ENCODE data around the gene RGS6.

The RGS6 gene

DNA sequence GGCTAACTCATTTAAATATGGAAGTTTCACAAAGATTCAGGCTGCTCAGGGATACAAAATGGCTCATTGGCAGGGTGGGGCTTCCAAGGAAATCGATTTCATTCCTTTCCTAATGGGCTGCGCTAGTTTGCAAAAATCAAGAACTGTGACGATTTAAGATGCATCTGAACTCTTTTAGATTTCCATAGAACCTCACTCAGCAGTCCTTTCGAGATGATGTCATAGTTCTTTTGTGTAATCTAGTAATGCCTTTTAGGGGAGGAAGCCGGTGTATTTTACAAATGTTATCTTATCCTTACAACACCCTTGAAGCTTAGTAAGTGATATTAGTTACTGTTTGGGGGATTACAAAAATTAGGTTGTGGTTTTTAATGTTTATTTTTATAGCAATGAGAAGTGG is 239.8 kb downstream of the RGS6 start:
- no peak for DNase-seq

DNA sequence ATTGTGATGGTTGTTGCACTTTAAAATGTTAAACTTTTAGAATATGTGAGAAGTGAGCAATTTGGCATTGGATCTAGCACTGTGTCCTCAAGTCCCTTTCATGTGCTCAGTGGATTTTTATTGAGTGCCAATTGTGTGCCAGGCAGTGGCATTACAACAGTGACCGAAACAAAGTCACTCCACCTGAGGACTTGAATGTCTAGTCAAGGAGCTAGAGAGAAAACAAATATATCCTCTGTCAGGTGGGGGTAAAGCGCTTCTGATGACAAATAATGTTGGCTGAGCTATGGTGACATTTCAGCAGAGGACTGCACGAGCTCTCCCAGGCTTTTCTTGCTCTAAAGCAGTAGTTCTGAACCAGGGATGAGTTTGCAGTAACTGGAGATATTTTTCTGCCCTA is 240.4 kb downstream of the RGS6 start:
- no peak for DNase-seq

DNA sequence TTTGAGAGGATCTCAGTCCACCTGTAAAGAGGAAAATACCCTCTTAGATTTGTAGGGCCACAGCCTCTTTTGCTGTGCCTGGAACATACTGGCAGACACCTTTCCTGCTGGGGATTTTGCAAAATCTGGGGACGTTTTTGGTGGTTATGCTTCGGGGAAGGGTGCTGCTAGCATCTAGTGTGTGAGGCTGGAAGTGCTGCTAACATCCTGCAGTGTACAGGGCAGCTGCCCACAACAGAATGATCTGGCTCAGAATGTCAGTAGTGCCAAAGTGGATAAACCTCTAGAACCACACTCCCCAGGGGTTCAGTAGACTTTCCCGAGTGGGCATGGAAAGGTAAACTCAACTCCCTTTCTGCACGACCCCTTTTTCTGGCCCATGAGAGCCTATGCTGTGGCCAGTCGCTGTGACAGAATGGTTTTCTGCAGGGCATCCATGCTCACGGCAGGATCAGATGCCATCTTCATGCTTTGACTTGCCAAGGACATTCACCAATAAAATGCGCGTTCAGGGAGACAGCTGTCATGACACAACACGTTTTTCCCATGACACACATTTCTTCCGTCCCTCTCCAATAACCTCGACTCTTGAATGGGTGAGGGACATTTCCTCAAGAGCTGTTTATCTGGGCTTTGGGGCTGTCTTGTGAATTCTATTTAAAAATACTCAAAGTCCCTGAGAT is 240.9 kb downstream of the RGS6 start:
- no peak for DNase-seq

DNA sequence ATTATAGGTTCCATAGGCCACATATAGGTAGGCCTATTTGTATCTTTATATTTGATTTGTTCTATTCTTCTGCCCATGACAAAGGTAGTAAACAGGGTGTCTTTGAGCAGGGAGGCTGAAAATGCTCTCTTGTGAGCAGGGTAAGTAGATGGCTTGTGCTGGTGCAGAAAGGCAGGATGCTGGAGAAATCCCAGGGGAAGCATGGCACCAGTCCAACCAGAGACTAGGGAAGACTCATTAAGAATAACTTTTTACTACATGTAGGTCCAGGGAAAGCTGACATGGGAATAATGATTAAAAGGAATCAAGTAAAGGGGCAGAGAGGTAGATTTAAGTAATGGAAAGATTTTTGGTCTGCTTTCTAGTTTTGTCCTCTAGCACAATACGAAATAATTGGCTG is 245.0 kb downstream of the RGS6 start:
- DNase-seq, result no peak

DNA sequence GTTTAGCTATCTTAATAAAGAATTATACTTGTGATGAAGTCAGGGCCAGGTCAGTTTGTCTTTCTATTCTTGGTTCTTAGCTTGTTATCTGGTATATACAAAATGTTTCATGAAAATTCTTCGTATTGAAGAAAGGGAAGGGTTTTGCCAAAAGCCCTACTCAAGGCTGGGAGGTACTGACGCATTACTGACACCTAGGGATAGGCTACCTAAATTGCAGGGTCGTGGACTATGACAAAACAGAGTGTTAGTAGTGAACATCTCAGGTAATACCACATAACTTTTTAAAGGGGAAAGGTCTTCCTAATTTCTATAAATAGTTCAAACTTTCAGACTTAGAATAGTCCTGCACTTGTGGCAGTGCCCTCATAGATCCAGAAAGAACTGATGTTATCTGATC is 246.3 kb downstream of the RGS6 start:
- DNase-seq, result no peak

DNA sequence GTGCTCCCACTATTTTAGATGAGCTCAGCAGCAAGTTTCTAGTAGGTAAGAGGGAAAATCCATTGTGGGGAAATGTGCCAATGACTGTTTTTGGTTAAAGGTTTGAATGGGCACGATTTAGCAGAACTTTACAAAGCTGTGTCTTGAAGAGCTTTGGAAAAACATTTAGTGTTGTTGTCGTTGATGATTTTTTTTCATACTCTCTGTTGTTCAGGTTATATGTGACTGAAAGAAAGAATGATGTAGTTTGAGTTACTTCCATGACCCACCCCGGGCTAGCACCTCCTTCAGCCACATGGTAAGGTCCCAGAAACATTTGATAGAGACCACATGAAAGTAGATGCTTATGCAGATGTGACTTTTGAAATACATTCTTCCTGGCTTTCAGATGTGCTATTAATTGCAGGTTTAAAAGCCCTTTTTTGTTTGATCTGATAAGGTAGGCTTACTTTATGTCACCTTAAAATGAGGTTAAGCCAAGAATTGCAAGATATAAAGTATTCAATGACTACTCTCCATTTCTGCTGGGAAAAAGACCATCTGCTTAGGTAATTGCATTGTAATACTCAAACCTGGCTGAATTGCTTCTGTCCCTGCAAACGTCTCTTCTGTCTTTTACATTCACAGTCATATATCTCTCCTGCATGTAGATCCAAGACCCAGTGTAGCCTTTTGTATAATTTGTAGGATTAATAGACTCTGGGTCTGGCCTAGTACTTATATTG is 250.6 kb downstream of the RGS6 start:
- no peak for DNase-seq

DNA sequence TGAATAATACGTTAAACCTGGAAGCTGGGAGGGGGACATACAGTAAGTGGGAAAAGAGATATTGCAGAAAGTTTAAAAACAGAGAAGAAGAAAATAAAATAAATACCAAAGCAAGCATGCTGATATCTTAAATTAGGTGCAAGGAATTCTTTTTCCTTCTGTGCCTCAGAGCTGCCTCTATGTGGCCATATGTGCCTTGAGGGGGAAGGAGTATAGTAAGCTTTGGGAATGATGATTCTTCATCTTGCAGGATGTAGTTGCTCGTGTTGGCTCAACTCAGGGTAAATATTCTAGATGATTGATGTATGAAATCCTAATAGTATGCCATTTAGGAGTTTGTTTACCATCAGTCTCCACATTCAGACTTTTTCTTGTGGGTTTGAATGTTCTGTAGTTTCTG is 251.4 kb downstream of the RGS6 start:
- no peak for DNase-seq

DNA sequence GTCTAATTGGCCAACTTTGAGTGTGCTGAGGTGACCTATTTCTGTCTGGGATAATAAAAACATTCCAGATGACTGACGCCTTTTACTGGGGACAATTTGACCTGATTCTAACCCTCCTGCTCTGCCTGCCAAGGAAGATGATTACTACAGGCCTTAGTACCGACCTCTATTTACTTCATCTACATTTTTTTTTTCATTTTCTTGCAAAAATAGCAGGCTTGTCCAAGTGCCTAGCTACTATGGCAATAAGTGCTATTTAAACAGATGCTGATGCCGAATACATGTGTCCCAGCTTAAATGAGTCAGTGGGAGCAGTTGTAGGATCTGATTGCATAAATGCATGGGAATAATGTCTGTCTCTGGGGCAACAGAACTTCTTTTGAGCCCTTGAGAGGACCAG is 254.3 kb downstream of the RGS6 start:
- DNase-seq, result no peak

DNA sequence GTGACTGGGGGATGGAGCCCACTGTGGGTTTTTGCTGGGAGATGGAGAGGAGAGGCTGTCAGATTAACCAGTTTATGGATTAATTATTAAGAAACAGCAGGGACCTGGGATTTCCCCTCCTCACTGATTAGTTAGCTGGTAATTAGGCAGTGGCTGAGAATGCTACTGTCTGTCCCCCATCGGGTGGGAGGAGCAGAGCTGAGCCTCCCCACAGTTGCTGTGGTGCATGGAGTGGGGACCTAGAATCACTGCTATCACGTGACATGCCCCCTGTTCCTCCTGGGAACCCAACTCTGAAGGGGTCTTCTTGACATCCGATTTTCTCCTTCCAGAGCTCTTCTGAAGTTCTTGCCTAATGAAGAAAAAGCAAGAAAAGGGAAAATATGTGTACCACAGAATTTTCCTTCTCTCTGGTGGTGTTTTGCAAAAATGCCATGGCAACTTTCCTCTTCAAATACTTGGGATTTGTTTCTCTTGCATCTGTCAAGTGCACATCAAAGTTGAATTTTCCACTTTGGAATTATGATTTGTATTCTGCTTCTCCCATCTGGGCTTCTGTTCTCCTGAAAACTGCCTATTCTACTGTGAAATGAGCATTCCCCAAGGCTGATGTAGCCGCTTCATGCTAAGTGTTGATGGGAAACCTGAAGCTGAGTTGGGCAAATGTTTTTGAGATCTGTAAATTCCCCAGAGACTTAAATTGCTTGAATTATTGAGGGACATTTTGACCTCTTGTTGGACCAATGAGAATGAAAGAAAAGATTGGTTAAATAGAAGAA is 264.2 kb downstream of the RGS6 start:
- no peak for DNase-seq

DNA sequence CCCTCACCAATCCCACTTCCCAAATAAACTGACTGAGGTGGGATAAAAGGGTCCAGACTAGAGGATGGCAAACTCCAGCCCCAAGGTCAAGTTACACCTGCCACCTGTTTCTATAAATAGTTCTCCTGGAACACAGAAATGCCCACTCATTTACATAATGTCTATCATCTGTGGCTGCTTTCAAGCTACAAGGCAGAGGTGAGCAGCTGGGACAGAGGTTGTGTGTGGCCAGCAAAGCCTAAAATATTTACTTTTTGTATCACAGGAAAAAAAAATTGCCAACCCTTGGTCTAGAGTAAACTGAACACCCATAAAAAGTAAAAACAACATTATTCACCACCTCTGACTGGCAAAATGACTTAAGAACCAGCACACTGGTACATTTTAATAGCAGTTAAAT is 269.4 kb downstream of the RGS6 start:
- no peak for DNase-seq

DNA sequence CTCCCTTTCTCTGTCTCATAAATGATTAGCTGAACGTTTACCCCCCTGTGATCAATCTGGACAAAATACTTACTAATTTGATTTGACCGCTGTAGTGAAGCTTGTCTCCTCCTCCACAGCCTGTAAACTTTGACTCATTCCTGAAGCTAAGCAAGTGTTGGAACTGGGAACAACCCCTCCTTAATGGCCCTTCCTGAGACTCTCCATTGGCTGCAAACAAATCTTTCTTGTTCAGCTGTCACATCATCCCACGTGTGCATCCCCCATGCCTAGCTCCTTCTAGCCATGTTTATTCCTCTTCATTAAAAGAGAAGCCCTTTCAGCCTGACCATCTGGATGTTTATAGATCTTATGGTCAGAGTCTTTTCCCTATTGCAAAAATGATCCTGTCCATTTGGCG is 281.2 kb downstream of the RGS6 start:
- no peak for DNase-seq

DNA sequence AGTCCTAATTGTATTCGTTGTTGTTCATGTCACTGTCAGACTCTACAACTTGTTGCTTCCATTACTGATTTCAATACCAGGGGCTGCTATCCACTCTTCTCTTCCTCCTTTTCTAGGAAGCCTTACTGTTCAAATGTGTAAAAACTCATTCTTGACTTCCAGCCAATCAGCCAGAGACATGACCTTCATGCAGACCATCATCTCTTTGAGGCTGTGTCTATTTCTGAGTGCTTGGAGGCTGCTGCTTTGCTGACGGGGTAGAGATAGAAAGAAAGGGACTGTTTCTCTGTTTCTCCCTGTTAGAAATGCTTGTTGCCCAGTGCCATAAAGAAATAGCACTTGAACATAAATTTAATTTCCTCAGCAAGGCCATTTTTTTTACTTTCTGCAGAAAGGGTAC is 282.9 kb downstream of the RGS6 start:
- no peak for DNase-seq

DNA sequence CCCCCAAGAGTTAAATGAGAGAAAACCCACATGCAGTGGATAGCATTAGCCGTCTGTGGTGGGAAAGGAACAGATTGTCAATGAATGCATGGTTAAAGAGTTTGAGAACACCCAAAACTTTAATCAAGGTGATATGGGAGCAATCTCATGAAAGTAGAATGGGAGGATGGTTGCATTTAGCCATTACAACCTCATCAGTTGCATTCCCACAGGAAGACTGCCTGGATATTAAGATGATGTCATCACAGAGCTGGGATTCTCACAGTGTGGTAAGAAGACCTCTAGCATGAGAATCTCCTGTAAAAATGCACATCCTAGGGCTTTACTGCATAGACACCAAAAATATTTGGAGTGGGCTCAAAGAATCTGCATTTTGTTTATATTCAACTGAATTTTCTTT is 284.9 kb downstream of the RGS6 start:
- no peak for DNase-seq

DNA sequence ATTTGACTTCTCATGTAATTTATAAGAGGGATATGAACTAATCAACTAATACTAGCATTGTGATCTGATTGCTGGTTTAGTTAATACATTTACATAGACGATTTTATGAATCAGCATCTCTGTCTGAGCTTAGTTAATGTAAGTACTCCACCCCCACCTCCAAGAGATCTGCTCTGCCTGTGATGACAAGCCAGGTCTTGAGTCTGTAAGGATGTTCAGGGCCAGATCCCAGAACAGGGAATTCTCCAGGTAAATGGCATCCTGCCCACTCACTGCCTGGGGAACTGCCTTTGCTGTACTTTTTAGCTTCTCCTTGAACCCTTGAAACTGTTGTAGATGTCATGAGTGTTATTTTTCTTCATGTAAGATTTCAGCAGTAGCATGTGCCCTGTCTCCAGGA is 289.8 kb downstream of the RGS6 start:
- no peak for DNase-seq

DNA sequence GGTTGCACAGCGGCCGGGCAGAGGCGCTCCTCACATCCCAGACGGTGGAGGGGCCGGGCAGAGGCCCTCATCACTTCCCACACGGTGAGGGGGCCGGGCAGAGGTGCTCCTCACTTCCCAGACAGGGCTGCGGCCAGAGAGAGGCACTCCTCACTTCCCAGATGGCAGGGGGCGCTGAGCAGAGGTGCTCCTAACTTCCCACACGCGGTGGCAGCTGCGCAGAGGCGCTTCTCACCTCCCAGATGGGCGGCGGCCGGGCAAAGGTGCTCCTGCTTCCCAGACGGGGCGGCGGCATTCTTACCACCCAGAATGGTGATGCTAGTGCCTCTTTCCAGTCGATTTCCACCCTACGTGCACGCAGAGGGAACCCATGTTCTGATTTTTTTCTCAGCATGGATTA is 304.4 kb downstream of the RGS6 start:
- DNase-seq, result no peak

DNA sequence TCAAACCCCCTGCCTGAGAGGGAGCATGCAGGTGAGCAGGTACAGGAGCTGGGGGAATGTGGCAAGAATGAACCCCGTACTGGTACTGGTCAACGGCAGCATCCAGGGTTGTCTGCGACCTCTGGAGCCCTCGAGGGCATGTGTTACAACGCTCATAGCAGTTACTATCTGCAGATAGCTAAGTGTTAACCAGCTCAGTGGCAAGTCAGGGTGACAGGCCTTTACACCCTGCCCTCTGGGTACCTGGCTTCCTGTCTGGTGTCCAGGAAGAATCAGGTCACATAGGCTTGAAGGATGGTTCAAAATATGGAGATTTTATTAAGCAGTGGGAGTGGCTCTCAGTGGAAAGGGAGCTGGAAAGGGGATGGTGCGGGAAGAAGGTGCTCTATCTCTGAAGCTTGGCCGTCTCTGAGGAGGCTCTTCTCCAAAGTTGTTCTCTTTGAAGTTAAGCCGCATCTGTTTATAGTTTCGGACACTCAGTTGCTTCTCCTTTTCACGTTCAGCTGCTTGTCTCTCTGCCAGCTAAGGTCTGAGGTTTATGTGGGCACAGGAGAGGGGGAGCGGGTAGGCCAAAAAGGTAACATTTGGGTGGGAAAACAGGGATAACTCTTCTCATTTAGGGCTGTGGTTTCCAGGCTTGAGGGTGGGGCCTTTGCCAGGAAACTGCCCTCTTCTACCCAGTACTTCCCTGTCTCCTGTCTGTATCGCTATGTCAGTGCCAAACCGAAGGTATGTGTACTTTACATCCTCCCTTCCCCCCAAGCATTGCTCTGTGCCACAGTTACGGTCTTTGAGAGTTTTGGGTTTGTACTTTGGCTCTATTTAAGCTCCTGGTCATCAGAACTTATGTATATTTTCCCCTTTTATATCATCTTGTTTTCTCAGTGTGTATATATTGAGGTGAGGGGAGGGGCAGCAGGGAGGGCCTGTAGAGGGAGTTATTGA is 305.8 kb downstream of the RGS6 start:
- DNase-seq, result no peak

DNA sequence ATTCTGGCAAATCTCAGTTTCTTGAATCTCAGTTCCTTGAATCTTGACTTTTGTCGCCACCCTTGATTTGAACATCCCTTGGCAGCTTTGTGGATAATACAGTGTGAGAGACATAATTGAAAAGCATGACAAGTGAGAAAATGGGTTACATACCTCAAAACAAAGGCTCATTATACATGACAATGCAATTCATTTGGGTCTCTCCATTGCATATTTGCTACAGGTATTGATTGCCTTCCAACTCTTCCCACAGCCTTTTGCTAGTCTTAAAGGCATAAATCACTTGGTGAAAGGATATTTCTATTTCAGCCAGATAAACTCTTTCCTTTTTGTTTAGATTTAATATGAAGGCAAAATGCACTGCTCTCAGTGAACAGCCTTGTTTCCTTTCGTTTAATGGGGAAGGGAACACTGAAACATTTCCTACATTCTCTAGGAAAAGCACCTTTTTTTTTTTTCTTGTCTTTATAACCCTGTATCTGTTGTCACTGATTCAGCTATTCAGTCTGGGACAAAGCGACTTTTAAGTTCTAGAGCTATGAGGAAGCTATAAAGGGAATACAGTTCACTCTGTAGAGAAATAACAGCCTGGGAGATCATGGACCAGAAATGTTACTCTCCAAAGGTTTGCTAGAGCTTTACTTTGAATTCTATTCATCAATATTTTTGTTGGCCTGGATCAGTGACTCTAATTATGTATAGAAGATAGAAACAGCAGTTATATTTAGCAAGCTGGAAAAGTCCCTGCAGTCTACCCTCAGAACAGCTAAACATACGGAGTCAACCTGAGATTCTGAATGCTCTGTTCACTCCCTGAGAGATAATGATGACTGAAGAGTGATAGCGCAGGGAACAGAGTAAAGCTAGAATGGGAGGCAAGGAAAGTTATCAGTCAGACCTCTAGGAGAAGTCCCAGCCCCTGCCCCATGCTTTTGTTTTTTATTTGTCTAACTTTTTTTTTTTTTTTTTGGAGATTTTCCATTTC is 311.4 kb downstream of the RGS6 start:
- DNase-seq, result no peak

DNA sequence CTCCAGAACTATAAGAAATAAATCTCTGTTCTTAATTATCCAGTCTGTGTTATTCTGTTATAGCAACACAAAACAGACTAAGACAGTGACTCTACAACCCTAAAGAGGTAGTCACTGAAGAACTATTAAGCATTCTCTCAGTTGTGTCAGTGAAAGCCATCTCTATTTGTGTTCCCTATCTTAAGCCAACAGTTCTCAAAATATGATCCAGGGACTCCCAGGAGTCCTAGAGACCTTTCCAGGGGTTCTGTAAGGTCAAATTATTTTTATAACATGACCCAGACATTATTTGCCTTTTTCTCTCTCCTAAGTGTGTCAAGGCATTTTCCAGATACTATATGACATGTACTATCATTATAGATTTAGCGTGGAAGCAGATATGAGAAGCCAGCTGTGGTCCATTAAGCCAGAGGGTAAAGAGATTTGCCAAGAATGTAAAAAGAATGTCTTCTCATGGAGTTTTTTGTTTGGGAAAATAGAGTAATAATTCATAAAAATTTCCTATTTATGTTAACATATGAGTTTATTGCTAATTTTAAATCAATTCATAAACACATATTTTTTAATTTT is 315.8 kb downstream of the RGS6 start:
- no peak for DNase-seq

DNA sequence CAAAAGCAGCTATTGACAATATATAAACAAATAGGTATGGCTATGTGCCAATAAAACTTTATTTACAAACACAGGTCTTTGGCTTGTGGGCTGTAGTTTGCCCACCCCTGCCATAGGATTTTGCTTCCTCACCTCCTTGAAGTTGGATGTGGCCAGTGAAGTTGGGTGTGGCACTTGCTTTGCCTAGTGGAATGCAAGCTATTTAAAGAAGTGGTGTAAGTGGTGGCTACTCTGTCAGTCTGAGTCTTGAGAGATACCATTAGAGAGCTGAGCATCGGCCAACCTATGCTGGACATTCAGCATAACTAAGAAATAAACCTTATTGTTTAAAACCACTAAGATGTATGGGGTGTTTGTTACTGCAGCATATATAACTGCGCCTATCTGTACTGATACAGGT is 321.3 kb downstream of the RGS6 start:
- no peak for DNase-seq

DNA sequence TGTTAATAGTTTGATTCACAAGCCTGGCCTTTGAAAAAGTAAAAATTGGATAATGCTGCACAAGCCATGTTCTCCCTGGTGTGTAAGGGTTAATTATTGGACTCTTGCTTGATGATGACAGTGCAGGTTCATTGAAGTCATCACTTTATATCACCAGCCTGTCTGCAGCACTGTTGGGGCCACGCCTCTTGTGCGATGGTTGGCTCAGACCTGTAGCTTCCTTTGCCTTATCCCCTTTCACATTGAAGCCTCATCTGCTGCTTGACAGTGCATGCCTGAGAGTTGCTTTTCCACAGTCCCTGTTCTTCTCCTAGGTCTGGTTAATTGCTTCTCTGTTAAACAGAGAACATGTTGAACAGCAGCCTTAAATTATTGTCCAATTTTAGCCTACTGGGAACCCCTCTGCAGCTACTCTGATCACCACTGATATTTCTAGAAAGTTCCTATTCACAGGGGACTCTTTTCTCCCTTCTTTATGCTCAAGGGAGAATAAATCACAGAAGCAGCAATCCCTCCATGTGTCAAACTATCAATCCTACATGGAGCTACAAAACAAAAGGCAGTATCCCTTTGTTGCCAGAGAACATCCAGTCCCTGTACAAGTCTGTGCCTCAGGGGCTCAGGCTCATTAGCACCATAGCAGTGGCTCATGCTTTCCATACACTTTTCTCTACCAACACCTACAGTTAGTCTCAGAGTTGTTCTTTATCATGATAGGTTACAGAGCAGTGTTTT is 322.1 kb downstream of the RGS6 start:
- no peak for DNase-seq

All from NCI-H1436 (cell line).